ENCODE data around the gene ZSCAN20.

Gene ZSCAN20

DNA sequence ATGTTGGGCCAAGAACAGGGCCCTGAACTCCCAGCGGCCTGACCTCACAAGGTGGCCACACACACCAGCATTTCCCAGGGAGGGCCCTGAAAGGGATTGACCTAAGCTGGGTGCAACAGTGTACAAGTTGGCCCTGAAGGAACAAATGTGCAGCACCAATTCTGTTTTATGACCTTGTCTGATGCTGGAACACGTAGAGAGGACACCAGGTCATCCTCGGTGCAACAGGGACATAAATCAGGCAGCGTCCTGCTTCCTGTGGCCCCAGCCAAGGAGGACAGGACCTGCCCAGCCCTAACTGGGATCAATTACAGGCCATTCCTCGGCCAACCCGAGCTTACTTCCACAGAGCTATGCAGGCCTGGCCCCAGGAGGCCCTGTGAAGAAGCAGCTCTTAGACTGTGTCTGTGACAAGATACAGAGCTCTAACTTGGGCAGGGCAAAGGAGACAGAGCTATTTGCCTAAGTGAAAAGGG lies 28.7 kb upstream of the ZSCAN20 start:
- DNase-seq = no peak

DNA sequence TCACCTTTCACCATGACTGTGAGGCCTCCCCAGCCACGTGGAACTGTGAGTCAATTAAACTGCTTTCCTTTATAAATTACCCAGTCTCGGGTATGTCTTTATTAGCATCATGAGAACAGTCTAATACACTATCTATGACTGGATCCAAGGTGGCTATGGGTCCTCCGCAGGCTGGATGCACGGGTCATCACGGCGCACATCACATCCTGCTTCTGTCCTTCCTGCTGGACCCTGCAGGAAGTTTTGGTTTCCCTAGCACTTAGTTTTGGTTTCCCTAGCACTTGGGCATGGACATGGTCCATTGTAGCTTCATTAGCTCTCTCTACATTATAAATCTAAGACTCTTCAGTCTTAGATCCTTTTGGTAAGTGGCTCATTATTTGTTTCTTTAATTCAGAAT lies 27.3 kb upstream of the ZSCAN20 start:
- DNase-seq = no peak

DNA sequence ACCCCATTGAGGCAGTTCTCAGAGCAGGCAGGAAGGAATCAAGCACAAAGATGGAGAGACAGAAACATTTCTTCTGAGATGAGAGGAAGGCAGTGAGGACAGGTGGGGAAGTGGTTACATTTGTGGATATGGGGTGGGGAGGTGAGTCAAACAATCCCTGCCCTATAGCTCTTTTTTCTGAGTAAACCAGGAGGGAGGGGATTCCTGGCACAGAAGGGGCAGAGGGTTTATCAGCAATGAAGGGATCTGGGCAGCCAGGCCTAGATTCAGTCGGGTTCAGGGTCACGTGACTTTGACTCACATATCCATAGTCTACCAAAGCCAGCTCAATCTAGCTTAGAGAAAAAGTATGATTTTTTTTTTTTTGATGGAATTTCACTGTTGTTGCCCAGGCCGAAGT lies 25.9 kb upstream of the ZSCAN20 start:
- DNase-seq = no peak

GRCh38 chr1:33454646-33455282 lies 17.7 kb upstream of the ZSCAN20 start:
- no peak for DNase-seq

DNA sequence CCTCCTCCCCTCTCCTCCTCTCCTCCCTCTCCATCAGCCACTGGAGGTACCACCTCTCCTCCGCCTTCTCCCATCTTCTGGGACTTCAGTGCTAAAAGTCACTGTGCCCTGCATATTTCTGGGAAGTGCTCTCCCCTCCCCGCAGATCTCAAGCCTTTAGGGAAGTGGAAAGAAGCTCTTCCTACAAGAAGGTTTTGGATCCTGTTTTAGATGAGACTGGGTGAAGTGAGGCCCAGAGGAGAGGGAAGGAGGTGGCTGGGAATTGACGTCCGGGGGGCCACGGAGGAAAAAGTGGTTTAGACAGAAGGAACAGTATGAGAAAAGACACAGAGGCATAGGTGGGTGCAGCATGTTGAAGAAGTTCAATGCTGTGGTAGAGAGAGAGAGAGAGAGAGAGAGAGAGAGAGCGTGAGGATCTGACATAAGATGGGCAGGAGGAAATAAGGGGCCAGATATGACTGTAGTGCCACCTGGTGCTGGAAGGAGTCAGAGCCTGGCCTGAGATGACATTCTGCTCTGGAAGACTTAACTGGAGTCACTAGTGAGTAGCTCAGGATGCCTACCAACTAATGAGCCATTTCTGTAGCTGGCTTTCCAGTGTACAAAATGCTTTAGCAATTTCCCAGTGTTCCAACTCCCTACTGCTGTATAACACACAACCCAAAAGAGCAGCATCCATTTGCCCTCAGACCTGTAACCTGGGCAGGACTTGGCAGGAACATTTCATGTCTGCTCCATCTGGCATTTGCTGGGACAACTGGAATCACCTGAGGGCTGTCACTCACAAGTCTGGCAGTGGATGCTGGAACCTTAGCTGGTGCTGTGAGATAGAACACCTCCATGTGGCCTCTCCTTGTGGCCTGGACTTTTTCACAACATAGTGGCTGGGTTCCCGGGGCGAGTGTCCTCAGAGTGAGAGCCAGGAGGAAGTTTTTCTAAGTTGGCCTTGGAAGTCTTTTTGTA lies 16.6 kb upstream of the ZSCAN20 start:
- peak in 12 of 14 donors; percentile 13 to 53 (median 44) for DNase-seq

GRCh38 chr1:33456502-33456886 lies 16.0 kb upstream of the ZSCAN20 start:
- no peak for DNase-seq

GRCh38 chr1:33459691-33460090 lies 12.8 kb upstream of the ZSCAN20 start:
- no peak for DNase-seq

DNA sequence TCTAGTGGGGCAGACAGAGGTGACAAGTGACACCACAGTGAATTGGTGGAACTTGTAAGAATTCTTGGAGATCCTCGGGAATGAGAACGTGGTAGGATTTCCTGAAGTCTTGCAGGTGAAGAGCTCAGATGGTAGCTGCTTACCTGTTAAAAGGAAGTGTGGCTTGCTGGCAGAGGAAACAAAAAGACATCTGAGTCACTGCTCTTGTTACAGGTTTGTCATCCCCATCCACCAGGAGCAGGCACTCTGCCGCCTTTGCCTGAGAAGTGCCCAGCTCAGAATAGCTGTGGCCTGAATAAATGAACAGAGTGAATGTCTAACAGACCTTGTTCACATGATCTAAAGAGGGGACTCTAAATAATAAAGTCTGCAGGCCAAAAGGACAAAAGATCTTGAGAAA lies 12.3 kb upstream of the ZSCAN20 start:
- no peak for DNase-seq

GRCh38 chr1:33460947-33461629 lies 11.4 kb upstream of the ZSCAN20 start:
- DNase-seq = peak in 5 of 14 donors; percentile 28 to 63 (median 48)

- no peak for DNase-seq
Observed at GRCh38 chr1:33462405-33463164, 9.9 kb upstream of the ZSCAN20 start.

DNA sequence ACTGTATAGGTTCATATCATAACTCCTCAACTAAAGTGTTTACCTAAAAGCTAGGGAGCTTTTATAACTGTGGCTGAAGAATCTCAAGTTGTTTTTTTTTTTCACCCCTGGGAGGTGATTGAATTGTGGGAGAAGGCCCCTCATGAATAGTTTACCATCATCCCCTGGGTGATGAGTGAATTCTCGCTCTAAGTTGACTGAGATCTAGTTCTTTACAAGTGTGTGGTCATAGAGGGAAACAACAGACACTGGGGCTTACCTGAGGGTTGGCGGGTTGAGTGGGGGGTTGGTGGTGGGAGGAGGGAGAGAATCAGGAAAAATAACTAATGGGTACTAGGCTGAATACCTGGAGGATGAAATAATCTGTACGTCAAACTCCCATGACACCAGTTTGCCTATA lies 7.9 kb upstream of the ZSCAN20 start:
- DNase-seq = no peak

DNA sequence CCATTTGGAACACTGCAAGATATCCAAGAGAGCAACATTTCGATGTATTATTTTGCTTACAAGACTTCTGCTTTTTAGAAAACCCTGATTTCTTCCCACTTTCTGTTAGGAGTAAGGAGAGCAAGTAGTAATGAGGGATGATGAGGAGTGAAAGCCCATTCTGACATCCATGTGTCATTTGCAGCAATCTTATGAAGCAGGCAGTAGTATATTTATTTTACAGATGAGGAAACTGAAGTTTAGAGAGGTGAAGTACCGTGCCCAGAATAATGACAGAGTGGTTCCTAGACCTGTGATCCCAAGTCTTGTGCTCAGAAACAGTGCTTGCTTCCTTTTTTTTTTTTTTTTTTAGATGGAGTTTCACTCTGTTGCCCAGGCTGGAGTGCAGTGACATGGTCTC lies 7.1 kb upstream of the ZSCAN20 start:
- no peak for DNase-seq

DNA sequence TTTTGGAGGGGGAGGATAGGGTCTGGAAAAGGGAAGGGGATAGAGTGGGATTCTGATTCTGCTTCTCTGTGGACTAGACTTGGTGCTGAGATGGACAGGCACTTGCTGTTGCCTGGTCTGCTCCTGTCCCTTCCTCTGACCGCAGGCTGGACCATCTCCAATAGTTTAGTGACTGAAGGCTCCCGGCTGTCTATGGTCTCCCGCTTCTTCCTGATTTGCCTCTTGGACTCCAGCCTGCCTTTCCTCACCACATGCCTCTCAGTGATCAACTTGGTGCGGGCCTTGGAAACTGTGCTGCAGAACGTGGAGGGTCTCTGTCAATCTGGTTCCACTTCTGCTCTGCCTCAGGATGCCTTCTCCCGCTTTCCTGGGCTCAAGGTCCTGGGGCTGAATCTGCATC lies 6.3 kb upstream of the ZSCAN20 start:
- no peak for DNase-seq

DNA sequence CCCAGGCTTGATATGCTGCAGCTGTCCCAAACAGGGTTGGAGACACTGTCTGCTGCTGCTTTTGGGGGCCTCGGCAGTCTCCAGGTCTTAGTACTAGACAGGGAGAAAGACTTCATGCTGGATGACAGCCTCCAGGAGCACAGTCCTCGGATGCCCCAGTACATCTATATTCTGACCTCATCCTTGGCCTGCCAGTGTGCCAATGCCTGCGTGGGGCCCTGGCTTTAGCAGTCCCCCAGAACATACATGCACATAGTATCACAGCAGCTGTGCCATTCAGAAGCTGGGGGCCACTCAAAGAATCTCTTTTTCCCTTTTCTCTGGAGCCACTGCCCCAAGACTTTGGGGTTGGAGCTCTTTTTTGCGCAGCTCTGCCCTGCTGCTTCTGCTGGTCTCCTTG lies 4.4 kb upstream of the ZSCAN20 start:
- no peak for DNase-seq

DNA sequence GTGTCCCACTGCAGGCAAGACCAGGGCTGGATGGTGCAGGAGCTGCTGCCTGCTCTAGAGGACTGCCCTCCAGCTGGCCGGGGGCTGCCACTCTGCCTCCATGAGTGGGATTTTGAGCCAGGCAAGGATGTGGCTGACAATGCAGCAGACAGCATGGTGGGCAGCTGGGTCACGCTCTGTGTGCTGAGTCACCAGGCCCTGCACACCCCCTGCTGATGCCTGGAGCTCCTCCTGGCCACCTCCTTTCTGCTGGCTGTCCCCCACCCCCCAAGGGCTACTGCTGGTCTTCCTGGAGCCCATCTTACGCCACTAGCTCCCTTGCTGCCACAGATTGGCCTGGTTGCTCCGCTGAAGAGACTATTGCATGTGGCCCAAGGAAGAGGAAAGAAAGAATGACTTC lies 3.9 kb upstream of the ZSCAN20 start:
- DNase-seq = no peak

- DNase-seq = no peak
Observed at GRCh38 chr1:33468967-33469366, 3.5 kb upstream of the ZSCAN20 start.

- no peak for DNase-seq
Observed at GRCh38 chr1:33469691-33470090, 2.8 kb upstream of the ZSCAN20 start.

GRCh38 chr1:33470495-33471012 lies 1.9 kb upstream of the ZSCAN20 start:
- DNase-seq = peak in 12 of 14 donors; percentile 33 to 84 (median 66)

DNA sequence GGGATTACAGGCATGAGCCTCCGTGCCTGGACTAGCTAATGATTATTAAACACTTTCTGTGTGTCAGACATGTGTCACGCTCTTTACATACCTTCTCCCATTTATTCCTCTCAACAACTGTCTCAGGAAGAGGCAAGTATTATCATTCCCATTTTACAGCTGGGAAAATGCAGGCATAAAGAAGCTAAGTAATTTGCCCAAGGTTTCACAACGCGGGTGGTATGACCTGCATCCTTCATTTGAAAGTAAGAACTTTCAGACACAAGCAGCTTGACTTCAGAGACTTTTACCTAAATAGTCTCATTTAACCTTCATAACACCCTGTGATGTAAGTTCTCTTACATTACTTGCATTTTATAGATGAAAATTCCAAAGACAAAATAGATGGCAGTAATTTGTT lies 1.0 kb upstream of the ZSCAN20 start:
- DNase-seq = no peak

GRCh38 chr1:33473900-33474299 lies 1.5 kb downstream of the ZSCAN20 start:
- no peak for DNase-seq

GRCh38 chr1:33477451-33477850 lies 5.0 kb downstream of the ZSCAN20 start:
- no peak for DNase-seq

- DNase-seq = no peak
Observed at GRCh38 chr1:33482412-33482811, 10.0 kb downstream of the ZSCAN20 start.

Data from C1 segment of cervical spinal cord (tissue), 14 donors.